GM12873 (cell line): ENCODE data around the gene NCOR2.

ENCODE experiments used
- CTCF ChIP-seq: IDR thresholded peaks from 2 replicates; pipeline ENCODE4 v1.5.1; 2012; ENCODE audit warnings: low read depth, mild to moderate bottlenecking, moderate library complexity, low read length, control low read depth; ENCODE audit not compliant: insufficient read depth; ENCODE audit errors: missing control alignments

NCOR2 gene

GRCh38 chr12:124555168-124556073 is 12.0 kb downstream of the NCOR2 start:
- TF ChIP-seq CTCF, result no peak

GRCh38 chr12:124554429-124555029 is 12.9 kb downstream of the NCOR2 start:
- no peak for TF ChIP-seq CTCF

GRCh38 chr12:124553862-124554428 is 13.5 kb downstream of the NCOR2 start:
- TF ChIP-seq CTCF, result no peak

GRCh38 chr12:124551268-124552144 is 15.9 kb downstream of the NCOR2 start:
- no peak for TF ChIP-seq CTCF

GRCh38 chr12:124550123-124551089 is 17.0 kb downstream of the NCOR2 start:
- TF ChIP-seq CTCF, result no peak

GRCh38 chr12:124549629-124550028 is 17.8 kb downstream of the NCOR2 start:
- TF ChIP-seq CTCF, result no peak
